ENCODE results near the gene PIGU. TPM values are rescaled to one million over a fixed set of nuclear protein-coding genes. Genes with fewer than 3 reads are reported as not detected.

PIGU gene
- total and polyA plus RNA-seq, 2 of the 13 experiments (the other 11 are each of a cell fraction or from before 2014, with no cell fraction given) = 45.5 to 231 TPM

- POLR2A ChIA-PET = no interaction called here
- in situ Hi-C loops (cut with HindIII; ENCODE audit: extremely low pct_ligation_motif_present, low pct_unique_long_range_greater_than_20kb) = loop anchor here (10.0 kb wide), 1 partner anchor 195 kb away; no protein-coding TSS in a partner anchor
- TF ChIP-seq KDM2A (CRISPR knock-in tag; IDR thresholded peaks at IDR 0.05; ENCODE audit: borderline replicate concordance, low read depth) = 0 out of 2 replicates have a peak, but pooled peaks have one; percentile 44
- 0 out of 2 replicates have a peak, but pooled peaks have one; percentile 28 for TF ChIP-seq ZNF331 (CRISPR knock-in tag; IDR thresholded peaks at IDR 0.05)
- TF ChIP-seq, protein P1, sequence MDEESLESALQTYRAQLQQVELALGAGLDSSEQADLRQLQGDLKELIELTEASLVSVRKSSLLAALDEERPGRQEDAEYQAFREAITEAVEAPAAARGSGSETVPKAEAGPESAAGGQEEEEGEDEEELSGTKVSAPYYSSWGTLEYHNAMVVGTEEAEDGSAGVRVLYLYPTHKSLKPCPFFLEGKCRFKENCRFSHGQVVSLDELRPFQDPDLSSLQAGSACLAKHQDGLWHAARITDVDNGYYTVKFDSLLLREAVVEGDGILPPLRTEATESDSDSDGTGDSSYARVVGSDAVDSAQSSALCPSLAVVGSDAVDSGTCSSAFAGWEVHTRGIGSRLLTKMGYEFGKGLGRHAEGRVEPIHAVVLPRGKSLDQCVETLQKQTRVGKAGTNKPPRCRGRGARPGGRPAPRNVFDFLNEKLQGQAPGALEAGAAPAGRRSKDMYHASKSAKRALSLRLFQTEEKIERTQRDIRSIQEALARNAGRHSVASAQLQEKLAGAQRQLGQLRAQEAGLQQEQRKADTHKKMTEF (CRISPR knock-in tag; IDR thresholded peaks at IDR 0.05) = peak; percentile 28; the same call in 1 of the 2 replicates
- TF ChIP-seq CREB3 (CRISPR knock-in tag; IDR thresholded peaks at IDR 0.05) = no peak
- TF ChIP-seq SRSF1 (optimal IDR thresholded peaks at IDR 0.05; ENCODE audit: low read depth, low read length) = no peak
- TF ChIP-seq THRA (CRISPR knock-in tag; IDR thresholded peaks at IDR 0.05; ENCODE audit: borderline replicate concordance) = no peak
- no peak for TF ChIP-seq SMYD3 (CRISPR knock-in tag; IDR thresholded peaks at IDR 0.05)
- no peak for TF ChIP-seq PLSCR1 (CRISPR knock-in tag; IDR thresholded peaks at IDR 0.05; ENCODE audit: borderline replicate concordance)
- TF ChIP-seq, protein P2, sequence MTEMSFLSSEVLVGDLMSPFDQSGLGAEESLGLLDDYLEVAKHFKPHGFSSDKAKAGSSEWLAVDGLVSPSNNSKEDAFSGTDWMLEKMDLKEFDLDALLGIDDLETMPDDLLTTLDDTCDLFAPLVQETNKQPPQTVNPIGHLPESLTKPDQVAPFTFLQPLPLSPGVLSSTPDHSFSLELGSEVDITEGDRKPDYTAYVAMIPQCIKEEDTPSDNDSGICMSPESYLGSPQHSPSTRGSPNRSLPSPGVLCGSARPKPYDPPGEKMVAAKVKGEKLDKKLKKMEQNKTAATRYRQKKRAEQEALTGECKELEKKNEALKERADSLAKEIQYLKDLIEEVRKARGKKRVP (CRISPR knock-in tag; IDR thresholded peaks at IDR 0.05) = no peak
- no peak for TF ChIP-seq ZSCAN31 (CRISPR knock-in tag; IDR thresholded peaks at IDR 0.05; ENCODE audit: low read depth)
- 0 out of 2 replicates have a peak, but pooled peaks have one; percentile 24 for TF ChIP-seq RARA (CRISPR knock-in tag; IDR thresholded peaks at IDR 0.05)
- TF ChIP-seq SIN3A (IDR thresholded peaks at IDR 0.05; ENCODE audit: borderline replicate concordance, low read depth, low read length) = no peak
- TF ChIP-seq FOSL2 (CRISPR knock-in tag; IDR thresholded peaks at IDR 0.05) = peak; percentile 99
- TF ChIP-seq GABPB1 (CRISPR knock-in tag; IDR thresholded peaks at IDR 0.05) = no peak
- peak; percentile 54; the same call in 1 of the 2 replicates for TF ChIP-seq PATZ1 (CRISPR knock-in tag; IDR thresholded peaks at IDR 0.05)
Measured at GRCh38 chr20:34579191-34579978, 97.5 kb downstream of the PIGU start.

More at GRCh38 chr20:34579191-34579978, 97.5 kb downstream of the PIGU start:
- Histone ChIP-seq H3K27ac (ENCODE audit: extremely low read length, insufficient read depth, low read length) (no peak overlapping the region), H3K9ac (ENCODE audit: insufficient read depth, low read depth, low read length) (no peak overlapping the region), H2AFZ (ENCODE audit: low read length) (no peak overlapping the region), H3K9me3 (ENCODE audit: low read length) (no peaks in the 10 kb centered on the region), H3K79me2 (ENCODE audit: insufficient read depth, low read length) (no peaks in the 10 kb centered on the region), H3K36me3 (replicated peaks in 1 of 2; ENCODE audit: control insufficient read depth in 1 of 2, insufficient read depth in 2 of 2, low read length in 2 of 2) (peaks cover 22 to 68% of the 10 kb centered on the region in 2 experiments), H3K4me1 (ENCODE audit: insufficient read depth, low read length) (peaks cover 14% of the 10 kb centered on the region), H3K4me2 (ENCODE audit: low read depth, low read length) (no peak overlapping the region), H3K27me3 (ENCODE audit: control insufficient read depth in 1 of 2, insufficient read depth in 2 of 2, low read length in 2 of 2) (no peaks in the 10 kb centered on the region), H4K20me1 (ENCODE audit: insufficient read depth, low read length) (no peaks in the 10 kb centered on the region), H3K4me3 (replicated peaks in 1 of 3; ENCODE audit: insufficient read depth in 1 of 3, low read depth in 2 of 3, low read length in 3 of 3) (no peak overlapping the region)
- intact Hi-C loops (cut with micrococcal nuclease; ENCODE audit: unreplicated experiment) = no loop called here
- no TSS peak for BruUV-seq (replicated peaks)
- CTCF ChIA-PET (ENCODE audit: low intra/inter-chr PET ratio, low total read pairs) = interaction anchor here (1.3 to 2.0 kb wide), 2 partner anchors 175 to 191 kb away, joined by 3 to 25 read pairs; no protein-coding TSS in a partner anchor
- ATAC-seq (peak; percentile 72), DNase-seq (ENCODE audit: low spot score) (peak; percentile 45), FAIRE-seq (no peak)
- WGBS (ENCODE audit: low lambda C conversion rate) = 95% methylated on average over 11 of the region's 11 CpGs
